IPS-NIHi7 (cell line): ENCODE measurements around the gene PIK3CD.
"Not testable (repeated sequence)": the region's sequence is repeated elsewhere in the genome, so short reads cannot be mapped to it uniquely, and the experiment has no call there.

Experiments used
- DNase-seq: peaks from one replicate; pipeline ENCODE4 v3.0.0; 2012; ENCODE audit warnings: mixed read lengths; ENCODE audit errors: extremely low spot score

Gene PIK3CD

DNA sequence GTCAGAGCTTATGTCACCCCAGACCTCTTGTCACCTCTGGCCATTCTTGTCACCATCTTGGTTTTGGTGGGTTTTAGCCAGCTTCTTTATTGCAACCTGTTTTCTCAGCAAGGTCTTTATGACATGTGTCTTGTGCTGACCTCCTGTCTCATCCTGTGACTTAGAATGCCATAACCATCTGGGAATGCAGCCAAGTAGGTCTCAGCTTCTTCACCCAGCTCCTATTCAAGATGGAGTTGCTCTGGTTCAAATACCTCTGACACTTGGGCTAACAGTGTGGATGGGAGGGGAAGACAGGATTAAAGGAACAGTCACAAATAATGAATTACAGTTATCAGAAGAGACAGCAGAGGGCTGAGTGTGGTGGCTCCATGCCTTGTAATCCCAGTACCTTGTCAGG, 30.5 kb upstream of the PIK3CD start:
- DNase-seq = no peak

DNA sequence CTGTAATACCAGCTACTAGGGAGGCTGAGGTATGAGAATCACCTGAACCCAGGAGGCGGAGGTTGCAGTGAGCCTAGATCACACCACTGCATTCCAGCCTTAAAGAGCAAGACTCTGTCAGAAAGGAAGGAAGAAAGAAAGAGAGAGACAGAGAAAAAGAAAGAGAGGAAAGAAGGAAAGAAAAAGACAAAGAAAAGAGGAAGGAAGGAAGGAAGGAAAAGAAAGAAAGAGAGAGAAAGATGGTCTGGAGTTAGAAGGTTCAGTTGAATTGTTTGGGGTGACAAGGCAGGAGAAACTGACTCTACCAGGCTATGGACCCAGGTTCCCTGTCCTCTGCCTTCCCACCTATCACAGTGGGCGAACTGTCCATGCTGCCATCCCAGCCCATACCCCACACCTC, 27.4 kb upstream of the PIK3CD start:
- DNase-seq = no peak

DNA sequence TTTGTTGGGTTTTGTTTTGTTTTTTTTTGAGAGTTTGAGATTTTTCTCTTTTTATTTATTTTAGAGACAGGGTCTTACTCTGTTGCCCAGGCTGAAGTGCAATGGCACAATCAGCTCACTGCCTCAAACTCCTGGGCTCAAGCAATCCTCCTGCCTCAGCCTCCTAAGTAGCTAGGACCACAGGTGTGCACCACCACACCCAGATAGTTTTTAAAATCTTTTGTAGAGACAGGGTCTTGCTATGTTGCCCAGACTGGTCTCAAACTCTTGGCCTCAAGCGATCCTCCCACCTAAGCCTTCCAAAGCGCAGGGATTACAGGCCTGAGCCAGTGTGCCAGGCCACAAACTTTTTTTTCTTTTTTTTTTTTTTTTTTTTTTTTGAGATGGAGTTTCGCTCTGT, 26.5 kb upstream of the PIK3CD start:
- DNase-seq = not testable (repeated sequence)

DNA sequence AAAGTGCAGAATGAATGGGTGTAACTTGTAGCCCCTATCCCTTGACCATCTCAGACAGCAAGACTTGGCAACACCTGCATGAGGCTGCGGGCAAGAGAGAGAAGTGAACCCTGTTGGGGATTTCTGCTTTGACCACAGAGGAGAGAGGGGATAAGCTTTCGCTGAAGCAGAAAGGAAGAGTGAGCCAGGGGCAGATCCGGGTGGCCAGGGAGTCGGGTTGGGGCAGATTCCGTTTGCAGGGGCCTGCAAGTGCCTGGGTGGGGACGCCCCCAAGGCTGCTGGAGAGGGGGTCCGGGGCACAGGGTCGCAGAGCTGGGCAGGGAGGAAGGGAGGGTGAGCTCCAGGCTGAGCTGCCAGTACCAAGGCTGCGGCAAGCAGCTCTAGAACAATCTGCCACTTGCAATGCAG, 25.3 kb upstream of the PIK3CD start:
- DNase-seq = no peak

DNA sequence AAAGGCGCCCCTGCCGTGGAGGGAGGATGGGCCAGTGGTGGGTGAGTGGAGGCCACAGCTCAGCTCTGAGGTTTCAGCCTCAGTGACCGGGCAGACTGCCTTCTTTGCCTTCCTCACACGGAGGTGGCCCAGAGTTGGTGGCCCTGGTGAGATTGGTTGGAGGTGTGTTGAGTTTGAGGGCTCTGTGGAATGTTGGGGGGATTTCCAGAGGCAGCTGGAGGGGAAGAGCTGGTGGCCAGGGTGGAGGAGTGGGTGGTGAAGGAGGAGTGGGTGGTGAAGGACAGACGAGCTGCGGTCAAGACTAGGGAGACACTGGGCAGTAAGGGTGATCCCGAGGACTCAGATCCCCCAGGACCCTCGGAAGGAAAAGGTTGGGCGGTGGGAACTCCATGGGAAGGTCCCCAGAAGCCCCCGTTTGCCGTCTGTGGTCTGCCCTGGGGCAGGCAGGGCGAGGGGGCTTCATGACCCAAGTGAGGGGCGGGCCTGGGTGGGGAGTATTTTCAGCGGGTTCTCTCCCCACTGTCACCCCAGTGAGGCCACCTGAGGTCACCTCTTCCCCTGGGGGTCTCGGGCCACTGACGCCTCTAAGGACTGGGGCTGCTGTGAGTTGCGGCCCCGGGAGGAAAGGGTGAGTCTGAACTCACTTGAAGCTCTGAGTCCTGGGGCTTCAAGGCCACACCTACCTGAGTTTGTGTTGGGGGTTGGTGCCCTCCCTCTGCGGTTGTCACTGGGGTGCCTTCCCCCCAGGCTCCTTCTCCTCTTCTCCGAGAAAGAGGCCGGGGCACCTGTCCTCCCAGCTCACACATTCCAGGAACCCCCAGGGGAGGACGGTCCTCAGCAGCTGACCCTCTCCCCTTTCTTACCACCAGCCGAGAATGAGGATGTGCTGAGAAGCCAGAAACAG, 22.7 kb upstream of the PIK3CD start:
- no peak for DNase-seq

DNA sequence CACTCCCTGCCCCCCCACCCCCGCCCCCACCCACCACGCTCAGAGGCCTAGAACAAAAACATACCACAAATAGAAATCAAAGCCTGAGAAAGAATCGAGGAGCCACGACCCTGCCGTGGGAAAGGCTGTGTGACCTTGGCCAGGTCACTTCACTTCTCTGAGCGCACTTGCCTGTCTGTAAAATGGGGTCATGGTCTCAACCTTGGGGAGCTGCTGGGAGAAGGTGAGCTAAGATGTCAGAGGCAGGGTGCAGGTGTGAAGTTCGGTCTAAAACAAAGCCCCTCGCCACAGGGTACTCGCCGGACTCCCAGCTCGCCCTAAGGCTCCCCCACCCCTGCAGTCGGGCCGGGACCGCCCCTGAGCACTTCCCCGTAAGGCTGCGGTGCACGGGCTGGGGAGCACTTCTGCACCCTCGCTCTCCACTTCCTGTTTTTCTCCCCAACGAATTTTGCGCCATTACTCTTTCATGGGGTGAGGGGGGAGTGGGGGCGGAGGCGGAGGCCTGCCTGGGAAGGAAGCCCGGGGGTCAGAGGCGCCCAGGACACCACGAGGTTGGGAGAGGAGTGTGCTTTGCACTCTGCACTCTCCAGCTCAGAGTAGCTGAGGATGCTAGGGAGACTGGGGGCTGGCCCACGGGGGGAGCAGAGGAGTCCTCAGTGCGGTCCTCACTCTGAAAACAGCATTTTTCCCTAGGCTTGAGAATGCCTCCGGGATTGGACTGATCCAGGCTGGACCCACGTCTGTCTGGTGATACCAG, 21.9 kb upstream of the PIK3CD start:
- DNase-seq = no peak

- DNase-seq = no peak
Measured at GRCh38 chr1:9630331-9631111, 21.0 kb upstream of the PIK3CD start.

DNA sequence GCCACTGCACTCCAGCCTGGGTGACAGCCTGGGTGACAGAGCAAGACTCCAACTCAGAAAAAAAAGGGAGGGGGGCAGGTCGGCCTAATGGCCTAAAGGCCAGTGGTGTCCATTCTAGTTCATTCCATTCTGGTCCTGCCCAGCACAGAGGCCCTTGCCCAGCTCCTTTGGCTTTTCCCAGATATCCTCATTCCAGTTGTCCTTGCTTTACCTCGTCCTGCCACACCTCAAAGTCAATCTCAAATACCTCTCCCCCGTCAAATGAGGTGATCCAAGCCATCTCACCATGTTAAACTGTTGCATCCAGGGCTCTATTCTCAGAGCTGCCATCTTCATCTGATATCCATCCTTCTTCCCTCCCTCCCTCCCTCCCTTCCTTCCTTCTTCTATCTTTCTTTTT, 19.9 kb upstream of the PIK3CD start:
- no peak for DNase-seq

DNA sequence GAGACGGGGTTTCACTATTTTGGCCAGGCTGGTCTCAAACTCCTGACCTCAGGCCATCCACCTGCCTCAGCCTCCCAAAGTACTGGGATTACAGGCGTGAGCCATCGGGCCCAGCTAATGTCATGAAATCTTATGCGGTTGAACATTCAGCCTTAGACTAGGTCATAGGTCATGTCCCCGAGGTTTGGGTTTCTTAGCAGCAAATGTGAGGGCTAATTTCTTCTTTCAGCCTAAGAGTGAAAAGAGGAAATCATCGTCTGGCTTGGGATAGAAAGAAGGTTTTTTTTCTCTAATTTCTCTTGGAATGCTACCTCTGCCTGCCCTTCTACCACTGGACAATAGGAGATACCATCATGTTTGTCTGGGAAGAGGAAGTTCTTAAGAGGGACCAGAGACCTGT, 18.0 kb upstream of the PIK3CD start:
- no peak for DNase-seq

DNA sequence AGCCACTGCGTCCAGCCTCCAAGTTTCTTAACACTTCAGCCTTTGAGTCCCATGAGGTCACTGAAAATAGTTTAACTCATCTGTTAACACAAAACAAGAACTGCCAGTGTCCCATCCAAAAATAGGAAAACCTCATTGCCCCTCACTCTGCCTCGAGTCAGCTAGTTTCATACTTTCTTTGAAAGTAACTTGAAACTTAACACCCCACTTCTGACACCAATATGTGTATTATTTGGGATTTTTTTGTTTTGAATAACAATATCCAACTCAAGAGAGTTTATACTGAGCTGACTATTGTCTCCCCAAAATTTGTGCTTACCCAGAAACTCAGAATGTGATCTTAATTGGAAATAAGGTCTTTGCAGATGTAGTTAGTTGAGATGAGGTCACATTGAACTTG, 16.9 kb upstream of the PIK3CD start:
- DNase-seq = no peak

DNA sequence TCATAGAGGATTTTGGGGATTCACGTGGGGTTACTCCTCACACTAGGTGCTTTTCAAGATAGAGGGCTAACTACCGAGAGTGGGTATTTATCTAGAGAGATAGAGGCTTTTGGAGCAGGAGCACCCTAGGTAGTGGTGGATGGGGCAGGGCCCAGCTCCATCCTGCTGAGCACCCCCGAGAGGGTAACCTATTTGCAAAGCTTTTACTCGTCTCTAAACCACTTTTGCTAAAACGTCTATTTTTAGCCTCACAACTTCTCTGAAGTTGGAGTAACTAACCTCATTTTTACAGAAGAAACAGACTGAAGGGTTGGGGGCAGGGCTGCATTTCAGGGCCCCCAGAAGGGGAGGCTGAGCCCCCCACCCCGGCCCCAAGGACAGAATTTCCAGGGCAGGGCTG, 12.3 kb upstream of the PIK3CD start:
- no peak for DNase-seq

- no peak for DNase-seq
Measured at GRCh38 chr1:9643351-9644256, 7.9 kb upstream of the PIK3CD start.

- DNase-seq = no peak
Measured at GRCh38 chr1:9646037-9646436, 5.5 kb upstream of the PIK3CD start.

GRCh38 chr1:9648171-9648570, 3.4 kb upstream of the PIK3CD start:
- DNase-seq = no peak

- no peak for DNase-seq
Measured at GRCh38 chr1:9649769-9650168, 1.8 kb upstream of the PIK3CD start.

DNA sequence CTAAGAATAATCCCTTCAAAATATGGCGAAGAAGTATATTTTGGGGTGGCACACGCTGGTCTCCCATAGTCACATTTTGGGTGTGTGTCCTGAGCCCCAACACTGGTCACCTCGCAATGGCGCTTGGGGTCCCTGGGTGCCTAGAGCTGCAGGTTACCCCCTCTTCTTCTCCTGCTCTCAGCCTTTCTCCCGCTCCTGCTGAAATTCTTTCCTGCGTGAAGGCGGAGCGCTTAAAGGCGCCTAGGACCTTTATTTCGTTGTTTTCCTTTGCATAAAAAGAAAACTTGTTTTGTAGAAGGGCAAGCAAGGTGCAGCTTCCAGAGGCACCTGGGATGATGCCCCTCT, 339 bp upstream of the PIK3CD start:
- DNase-seq = no peak

GRCh38 chr1:9652379-9653209, 1.1 kb downstream of the PIK3CD start:
- no peak for DNase-seq

DNA sequence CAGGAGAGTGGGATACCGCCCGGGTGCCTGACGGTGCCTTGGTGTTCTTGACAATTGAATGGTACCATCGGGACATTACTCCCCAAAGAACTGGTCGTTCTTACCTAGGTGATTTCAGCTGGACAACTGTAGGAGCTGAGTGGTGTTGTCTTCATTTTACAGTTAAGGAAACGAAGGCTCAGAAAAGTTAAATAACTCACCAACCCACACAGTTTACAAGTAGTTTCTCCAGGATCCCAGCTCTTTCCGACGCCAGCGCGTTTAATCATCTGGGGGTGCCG, 1.6 kb downstream of the PIK3CD start:
- DNase-seq = no peak

DNA sequence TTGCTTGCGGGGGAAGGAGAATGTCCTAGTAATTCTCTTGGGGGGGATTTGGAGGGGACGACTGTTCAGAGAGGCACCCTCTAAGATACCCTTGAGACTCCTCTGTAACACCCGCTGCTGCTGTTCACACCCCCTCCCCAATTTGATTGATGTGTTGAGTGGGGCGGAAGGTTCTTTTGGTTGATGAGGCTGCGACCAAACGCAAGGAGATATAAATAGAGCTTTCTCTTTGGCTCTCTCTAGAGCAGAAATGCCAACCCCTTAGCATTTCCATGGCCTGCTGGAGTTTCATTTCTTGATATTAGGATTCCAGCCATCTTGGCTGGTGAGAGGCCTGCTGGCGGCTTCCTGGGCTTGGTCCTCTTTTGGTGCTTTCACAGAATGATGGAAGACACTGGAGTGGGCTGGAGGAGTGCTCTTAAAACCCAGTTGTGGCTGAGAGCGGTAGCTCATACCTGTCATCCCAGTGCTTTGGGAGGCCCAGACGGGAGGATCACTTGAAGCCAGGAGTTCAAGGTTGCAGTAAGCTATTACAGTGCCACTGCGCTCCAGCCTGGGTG, 2.0 kb downstream of the PIK3CD start:
- no peak for DNase-seq

GRCh38 chr1:9654051-9654833, 2.7 kb downstream of the PIK3CD start:
- DNase-seq = no peak
